ENCODE measurements around the gene SIRPG.

- no peak for TF ChIP-seq POLR2A (IDR thresholded peaks at IDR 0.05)
- TF ChIP-seq CTCF (IDR thresholded peaks at IDR 0.05 in 4 of 5, conservative IDR thresholded peaks at IDR 0.05 in 1 of 5): no peak
These were observed 68.8 kb downstream of the SIRPG start for GRCh38 chr20:1588533-1589460.

All from gastrocnemius medialis (tissue), 4 donors.